ENCODE results near the gene CPAMD8.

DNA sequence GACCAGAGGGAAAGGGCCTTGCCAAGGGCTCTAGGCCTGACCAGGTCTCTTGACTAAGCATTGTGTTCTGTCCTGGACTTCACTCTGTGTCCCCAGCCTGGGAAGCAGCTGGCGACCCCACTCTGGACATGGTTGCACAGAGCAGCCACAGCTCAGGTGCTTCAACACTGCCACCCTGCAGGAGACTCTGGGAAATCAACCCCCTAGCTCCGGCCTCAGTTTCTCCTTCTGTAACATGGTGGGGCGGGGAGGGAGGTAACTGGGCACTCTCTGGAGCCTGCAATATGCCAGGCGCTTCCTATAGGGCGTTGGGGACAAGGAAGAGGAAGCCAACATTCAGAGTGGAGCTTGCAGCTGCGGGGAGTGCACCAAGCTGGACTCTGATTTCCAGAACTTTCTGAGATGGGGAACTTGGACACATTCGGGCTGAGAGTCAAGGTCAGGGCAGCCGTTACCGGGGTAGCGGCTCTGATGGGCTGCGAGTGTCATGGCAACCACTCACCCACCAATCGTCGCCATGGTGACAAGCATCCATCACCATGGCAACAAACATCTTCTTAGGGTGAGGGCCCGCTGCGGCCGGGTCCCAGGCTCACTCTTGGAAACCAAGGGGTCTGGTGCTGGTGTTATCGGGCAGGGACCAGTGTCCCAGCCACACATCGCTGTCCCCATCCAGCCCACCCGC is 125.0 kb downstream of the CPAMD8 start:
- TF ChIP-seq, protein P1, sequence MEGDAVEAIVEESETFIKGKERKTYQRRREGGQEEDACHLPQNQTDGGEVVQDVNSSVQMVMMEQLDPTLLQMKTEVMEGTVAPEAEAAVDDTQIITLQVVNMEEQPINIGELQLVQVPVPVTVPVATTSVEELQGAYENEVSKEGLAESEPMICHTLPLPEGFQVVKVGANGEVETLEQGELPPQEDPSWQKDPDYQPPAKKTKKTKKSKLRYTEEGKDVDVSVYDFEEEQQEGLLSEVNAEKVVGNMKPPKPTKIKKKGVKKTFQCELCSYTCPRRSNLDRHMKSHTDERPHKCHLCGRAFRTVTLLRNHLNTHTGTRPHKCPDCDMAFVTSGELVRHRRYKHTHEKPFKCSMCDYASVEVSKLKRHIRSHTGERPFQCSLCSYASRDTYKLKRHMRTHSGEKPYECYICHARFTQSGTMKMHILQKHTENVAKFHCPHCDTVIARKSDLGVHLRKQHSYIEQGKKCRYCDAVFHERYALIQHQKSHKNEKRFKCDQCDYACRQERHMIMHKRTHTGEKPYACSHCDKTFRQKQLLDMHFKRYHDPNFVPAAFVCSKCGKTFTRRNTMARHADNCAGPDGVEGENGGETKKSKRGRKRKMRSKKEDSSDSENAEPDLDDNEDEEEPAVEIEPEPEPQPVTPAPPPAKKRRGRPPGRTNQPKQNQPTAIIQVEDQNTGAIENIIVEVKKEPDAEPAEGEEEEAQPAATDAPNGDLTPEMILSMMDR (conservative IDR thresholded peaks at IDR 0.05 in 1 of 2, IDR thresholded peaks at IDR 0.05 in 1 of 2; ENCODE audit: low read depth in 1 of 2, low read length in 2 of 2) = no peak
- no peak for TF ChIP-seq EZH2 (IDR thresholded peaks at IDR 0.05; ENCODE audit: low read length, missing control alignments)

Measured in fibroblast of lung (primary cell).